A549 (cell line): ENCODE measurements around the gene AKAP9. TPM values are rescaled to one million over a fixed set of nuclear protein-coding genes. Genes with fewer than 3 reads are reported as not detected.

Experiments
- ATAC-seq, 2 experiments: fragments of 200-7000 bp in 1 of 2; fragments of >200 bp in 1 of 2; cut with Nextera tagmentation in 1 of 2; cut with Tn5 transposase in 1 of 2; 3 replicates each; pipeline versions ENCODE4 v1.8.0 to v1.9.1; 2018 to 2020; ENCODE audit warnings: mild to moderate bottlenecking in 1 of 2, moderate library complexity in 1 of 2
- CTCF ChIA-PET: fragments of 300-600 bp; sonication (Branson Sonifier 250); formaldehyde crosslinking; extraction: SDS; loops from one replicate; lab custom pipeline; 2021; ENCODE audit warnings: antibody characterized with exemption, inconsistent platforms; lab: Yijun Ruan, JAX
- POLR2A ChIA-PET: fragments of 350-600 bp; formaldehyde crosslinking; extraction: SDS; loops from one replicate; lab custom pipeline; 2021; ENCODE audit warnings: antibody characterized with exemption, inconsistent platforms; lab: Yijun Ruan, JAX
- DNase-seq, 2 experiments: peaks; one replicate each; pipeline versions ENCODE4 v3.0.0 to v3.0.0-alpha.2; 2011 to 2016; ENCODE audit warnings: low read depth in 1 of 2, low spot score in 1 of 2
- FAIRE-seq: peaks from 2 replicates; lab custom pipeline; 2011; peaks lifted over from hg19 to GRCh38; lab: Jason Lieb, UNC
- H3K27ac ChIP-seq, 2 experiments: fragments of >200 bp; sonication (Bioruptor Twin); formaldehyde crosslinking; 3 replicates each; pipeline ENCODE4 v1.5.1; 2016 to 2017
- H3K4me1 ChIP-seq: fragments of >200 bp; sonication (Bioruptor Twin); formaldehyde crosslinking; 3 replicates; pipeline ENCODE4 v1.6.1; 2016
- H3K4me2 ChIP-seq: fragments of >200 bp; sonication (Bioruptor Twin); formaldehyde crosslinking; 3 replicates; pipeline ENCODE4 v1.6.1; 2016
- H3K4me3 ChIP-seq: fragments of >200 bp; sonication (Bioruptor Twin); formaldehyde crosslinking; 3 replicates; pipeline ENCODE4 v1.5.1; 2016
- H3K9me3 ChIP-seq: fragments of >200 bp; sonication (Bioruptor Twin); formaldehyde crosslinking; 3 replicates; pipeline ENCODE4 v1.6.1; 2016
- CHD2 ChIP-seq: fragments of 150-350 bp; IDR thresholded peaks from 2 replicates; pipeline ENCODE4 v1.6.1; 2014; ENCODE audit warnings: low read length; ENCODE audit not compliant: partially characterized antibody
- CHD4 ChIP-seq: fragments of 200-600 bp; sonication (generic); IDR thresholded peaks from 2 replicates; pipeline ENCODE4 v1.6.1; 2016; ENCODE audit warnings: antibody characterized with exemption, mild to moderate bottlenecking, borderline replicate concordance
- EHF ChIP-seq: fragments of 250-450 bp; sonication (Bioruptor Pico); IDR thresholded peaks from 2 replicates; pipeline ENCODE4 v1.5.0; 2020; ENCODE audit warnings: mild to moderate bottlenecking
- EP300 ChIP-seq, 2 experiments: fragments of >200 bp; sonication (Bioruptor Twin); formaldehyde crosslinking; IDR thresholded peaks; 2 replicates in 1 of 2; 3 replicates in 1 of 2; pipeline ENCODE4 v1.6.1; 2016 to 2017
- FOSB ChIP-seq: fragments of 250-450 bp; sonication (Bioruptor Pico); IDR thresholded peaks from 2 replicates; pipeline ENCODE4 v1.5.0; 2020; ENCODE audit warnings: mild to moderate bottlenecking, moderate library complexity
- FOSL2 ChIP-seq, 2 experiments: fragments of 450-650 bp in 1 of 2; fragments of >200 bp in 1 of 2; sonication (Bioruptor Twin) in 1 of 2; formaldehyde crosslinking; IDR thresholded peaks; 2 replicates each; pipeline versions ENCODE4 v1.5.0 to v1.6.1; 2016 to 2020; ENCODE audit warnings: mild to moderate bottlenecking in 1 of 2, moderate library complexity in 1 of 2
- GATA3 ChIP-seq: IDR thresholded peaks from 2 replicates; pipeline ENCODE4 v1.6.1; 2012; ENCODE audit warnings: borderline replicate concordance
- JUNB ChIP-seq: fragments of >200 bp; sonication (Bioruptor Twin); formaldehyde crosslinking; IDR thresholded peaks from 2 replicates; pipeline ENCODE4 v1.6.1; 2016
- MAZ ChIP-seq: fragments of 150-350 bp; IDR thresholded peaks from 2 replicates; pipeline ENCODE4 v1.6.1; 2014; ENCODE audit warnings: antibody characterized with exemption, low read depth, low read length, borderline replicate concordance
- MYC ChIP-seq: IDR thresholded peaks from 2 replicates; pipeline ENCODE4 v1.6.1; 2012; ENCODE audit warnings: mild to moderate bottlenecking, inconsistent platforms, low read length, improper control_type of control experiment, borderline replicate concordance
- NFE2L2 ChIP-seq: fragments of 150-350 bp; conservative IDR thresholded peaks from 2 replicates; pipeline ENCODE4 v1.6.1; 2014; ENCODE audit warnings: low read length
- RCOR1 ChIP-seq: fragments of 150-350 bp; IDR thresholded peaks from 2 replicates; pipeline ENCODE4 v1.6.1; 2014; ENCODE audit warnings: antibody characterized with exemption, low read length, low read depth
- ZC3H11A ChIP-seq: fragments of 450-650 bp; IDR thresholded peaks from 2 replicates; pipeline ENCODE4 v1.6.1; 2014; ENCODE audit warnings: antibody characterized with exemption, mild to moderate bottlenecking
- ZNF302 ChIP-seq: fragments of 250-450 bp; sonication (Bioruptor Pico); IDR thresholded peaks from 2 replicates; pipeline ENCODE4 v1.9.0; 2021; ENCODE audit warnings: inconsistent platforms, mild to moderate bottlenecking, moderate library complexity
- WGBS: methylation state at CpG from one replicate; pipeline ENCODE4 v1.1.6; 2017; ENCODE audit errors: missing lambda C conversion rate; 5-methylcytosine and 5-hydroxymethylcytosine counted together
- polyA plus RNA-seq, 4 experiments: library from polyadenylated mRNA; depleted of rRNA in 3 of 4; stranded (reverse); fragments of >200 nt; fragmentation: RNase III in 1 of 4; extraction: RNeasy Plus Mini Kit Qiagen cat#74134 plus additional on column Dnase treatment in 1 of 4; gene quantifications; 2 replicates in 3 of 4; 3 replicates in 1 of 4; pipeline ENCODE4 v1.2.3, GENCODE V29; 2011 to 2017
- TF ChIP-seq, protein P1 (sequence below): fragments of >200 bp; sonication (Bioruptor Twin); formaldehyde crosslinking; IDR thresholded peaks from 3 replicates; pipeline ENCODE4 v1.5.1; 2016
- TF ChIP-seq, protein P2 (sequence below): fragments of 150-350 bp; IDR thresholded peaks from 2 replicates; pipeline ENCODE4 v1.6.1; 2014; ENCODE audit warnings: low read depth, mild to moderate bottlenecking, low read length

AKAP9 gene
- polyA plus RNA-seq, 2 of the 4 experiments (the other 2 are of a cell fraction), result 11.7 to 32.3 TPM

DNA sequence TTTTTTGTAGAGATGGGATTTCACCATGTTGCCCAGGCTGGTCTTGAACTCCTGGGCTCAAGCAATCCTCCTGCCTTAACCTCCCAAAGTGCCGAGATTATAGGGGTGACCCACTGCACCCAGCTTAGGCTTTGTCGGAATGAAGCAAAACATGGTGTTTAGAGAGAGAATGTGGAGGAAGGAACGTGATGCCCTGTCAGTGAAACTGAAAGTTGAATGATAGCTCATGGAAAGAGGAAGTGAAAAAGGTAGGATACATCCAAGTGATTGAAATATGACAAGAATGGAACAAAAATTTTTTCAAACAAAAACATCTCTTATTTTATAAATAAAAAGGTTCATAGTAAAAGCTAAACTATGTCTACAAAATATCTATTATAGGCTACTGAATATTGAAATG is 5.9 kb downstream of the AKAP9 start:
- H3K27ac ChIP-seq, result no peak overlapping the region
- H3K4me3 ChIP-seq, result no peak overlapping the region
- no peak for TF ChIP-seq JUNB
- TF ChIP-seq NFE2L2, result no peak
- no peak for TF ChIP-seq CHD2
- TF ChIP-seq FOSB, result no peak
- TF ChIP-seq EHF (CRISPR knock-in tag), result no peak
- TF ChIP-seq MYC, result no peak
- no peak for TF ChIP-seq ZNF302 (CRISPR knock-in tag)
- TF ChIP-seq ZC3H11A, result no peak
- TF ChIP-seq, protein P1, sequence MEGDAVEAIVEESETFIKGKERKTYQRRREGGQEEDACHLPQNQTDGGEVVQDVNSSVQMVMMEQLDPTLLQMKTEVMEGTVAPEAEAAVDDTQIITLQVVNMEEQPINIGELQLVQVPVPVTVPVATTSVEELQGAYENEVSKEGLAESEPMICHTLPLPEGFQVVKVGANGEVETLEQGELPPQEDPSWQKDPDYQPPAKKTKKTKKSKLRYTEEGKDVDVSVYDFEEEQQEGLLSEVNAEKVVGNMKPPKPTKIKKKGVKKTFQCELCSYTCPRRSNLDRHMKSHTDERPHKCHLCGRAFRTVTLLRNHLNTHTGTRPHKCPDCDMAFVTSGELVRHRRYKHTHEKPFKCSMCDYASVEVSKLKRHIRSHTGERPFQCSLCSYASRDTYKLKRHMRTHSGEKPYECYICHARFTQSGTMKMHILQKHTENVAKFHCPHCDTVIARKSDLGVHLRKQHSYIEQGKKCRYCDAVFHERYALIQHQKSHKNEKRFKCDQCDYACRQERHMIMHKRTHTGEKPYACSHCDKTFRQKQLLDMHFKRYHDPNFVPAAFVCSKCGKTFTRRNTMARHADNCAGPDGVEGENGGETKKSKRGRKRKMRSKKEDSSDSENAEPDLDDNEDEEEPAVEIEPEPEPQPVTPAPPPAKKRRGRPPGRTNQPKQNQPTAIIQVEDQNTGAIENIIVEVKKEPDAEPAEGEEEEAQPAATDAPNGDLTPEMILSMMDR, result no peak
- TF ChIP-seq EP300 (IDR thresholded peaks at IDR 0.05), result no peak
- TF ChIP-seq GATA3, result no peak
- CTCF ChIA-PET, result interaction anchor here (1.4 to 3.0 kb wide), 3 partner anchors 13 to 116 kb away, joined by 4 to 13 read pairs (median 6); partner anchors contain the start of gene MTERF1
- 89% methylated on average over 3 of the region's 3 CpGs for WGBS
- H3K4me2 ChIP-seq, result no peak overlapping the region
- peaks cover 28% of the 10 kb centered on the region for H3K4me1 ChIP-seq
- POLR2A ChIA-PET, result no interaction called here
- DNase-seq (no peak), FAIRE-seq (no peak), ATAC-seq (no peak)
- H3K9me3 ChIP-seq, result no peaks in the 10 kb centered on the region

DNA sequence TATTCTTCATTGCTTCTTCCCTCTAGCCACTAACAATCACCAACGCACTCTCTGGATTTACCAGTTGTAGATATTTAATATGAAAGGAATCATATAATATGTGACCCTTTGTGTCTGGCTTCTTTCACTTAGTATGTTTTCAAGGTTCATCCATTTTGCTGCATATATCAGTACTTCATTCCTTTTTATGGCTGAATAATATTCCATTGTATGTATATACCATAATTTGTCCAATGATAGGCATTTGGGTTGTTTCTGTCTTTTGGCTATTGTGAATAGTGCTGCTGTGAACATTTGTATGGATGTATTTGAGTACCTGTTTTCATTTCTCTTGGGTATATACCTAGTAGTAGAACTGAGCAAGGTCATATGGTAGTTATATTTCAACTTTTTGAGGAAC is 7.3 kb downstream of the AKAP9 start:
- FAIRE-seq, result no peak
- 92% methylated on average over 1 of the region's 1 CpG for WGBS
- Histone ChIP-seq H3K4me1 (peaks cover 19% of the 10 kb centered on the region), H3K4me3 (no peak overlapping the region), H3K4me2 (no peak overlapping the region), H3K27ac (no peak overlapping the region), H3K9me3 (no peaks in the 10 kb centered on the region)
- no peak for ATAC-seq
- DNase-seq, result no peak
- ChIA-PET CTCF (interaction anchor here (3.0 kb wide), 1 partner anchor 67 kb away, joined by 13 read pairs; the partner anchor contains the start of gene MTERF1), POLR2A (no interaction called here)
- no peak for TF ChIP-seq GATA3
- TF ChIP-seq, protein P2, sequence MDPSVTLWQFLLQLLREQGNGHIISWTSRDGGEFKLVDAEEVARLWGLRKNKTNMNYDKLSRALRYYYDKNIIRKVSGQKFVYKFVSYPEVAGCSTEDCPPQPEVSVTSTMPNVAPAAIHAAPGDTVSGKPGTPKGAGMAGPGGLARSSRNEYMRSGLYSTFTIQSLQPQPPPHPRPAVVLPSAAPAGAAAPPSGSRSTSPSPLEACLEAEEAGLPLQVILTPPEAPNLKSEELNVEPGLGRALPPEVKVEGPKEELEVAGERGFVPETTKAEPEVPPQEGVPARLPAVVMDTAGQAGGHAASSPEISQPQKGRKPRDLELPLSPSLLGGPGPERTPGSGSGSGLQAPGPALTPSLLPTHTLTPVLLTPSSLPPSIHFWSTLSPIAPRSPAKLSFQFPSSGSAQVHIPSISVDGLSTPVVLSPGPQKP, result no peak
- TF ChIP-seq MAZ, result no peak
- no peak for TF ChIP-seq RCOR1

DNA sequence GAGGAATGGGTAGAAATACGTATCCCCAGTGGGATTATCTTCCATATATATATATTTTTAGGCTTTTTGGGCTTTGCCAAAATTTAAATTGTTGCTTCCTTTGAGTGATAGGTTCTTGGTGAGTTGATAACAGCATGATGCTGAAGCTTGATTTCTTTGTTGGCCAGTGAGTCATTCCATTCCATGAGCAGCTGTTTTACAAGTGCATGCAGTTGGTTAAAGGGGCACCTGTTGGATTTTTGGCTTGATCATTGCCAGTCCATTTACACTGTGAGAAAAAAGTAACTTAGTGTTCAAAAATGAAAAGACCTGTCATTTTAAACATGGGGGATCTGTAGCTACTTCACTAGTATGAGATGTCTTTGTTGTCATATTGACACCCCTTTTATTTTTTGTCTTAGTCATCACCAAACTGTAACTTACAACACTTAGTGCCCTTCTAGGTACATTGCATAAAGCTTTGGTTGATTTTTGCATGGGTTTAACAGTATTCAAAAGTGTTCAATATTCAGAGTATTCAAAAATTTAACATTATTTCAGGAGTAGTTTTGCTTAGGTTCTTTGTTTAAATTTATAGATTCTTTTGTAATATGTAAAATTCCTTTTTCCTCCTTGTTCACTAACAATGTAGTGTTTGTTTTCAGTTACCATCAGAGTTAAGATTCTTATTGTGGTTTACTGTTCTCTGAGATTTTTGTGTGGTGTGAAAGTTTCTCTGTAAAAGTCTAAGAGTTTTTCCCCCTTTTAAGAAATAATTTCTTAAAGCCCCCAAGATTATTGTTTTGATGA is 8.8 kb downstream of the AKAP9 start:
- peaks cover 19% of the 10 kb centered on the region for H3K4me1 ChIP-seq
- FAIRE-seq (no peak), ATAC-seq (no peak)
- ChIA-PET POLR2A (no interaction called here), CTCF (interaction anchor here (1.2 kb wide), 2 partner anchors 10 to 498 kb away, joined by 3 read pairs; partner anchors contain the start of gene GATAD1)
- H3K27ac ChIP-seq, result no peak overlapping the region
- H3K4me2 ChIP-seq, result no peak overlapping the region
- TF ChIP-seq FOSL2 (IDR thresholded peaks at IDR 0.05) (no peak), FOSL2 (CRISPR knock-in tag; IDR thresholded peaks at IDR 0.05) (0 out of 2 replicates have a peak, but pooled peaks have one; percentile 9), CHD4 (no peak)
- TF ChIP-seq, all 56 proteins: peak for 1
- Histone ChIP-seq H3K4me3 (no peak overlapping the region), H3K9me3 (no peaks in the 10 kb centered on the region)
- DNase-seq, result no peak
- WGBS, result 84% methylated on average over 1 of the region's 1 CpG
